DOHH2 (cell line): Measurements from ENCODE around the gene KCTD1.

ENCODE experiments used
- H3F3A ChIP-seq: fragments of 200-600 bp; sonication (generic), shearing (Covaris generic); 2 replicates; pipeline ENCODE4 v1.6.0; 2016; ENCODE audit warnings: antibody characterized with exemption, mild to moderate bottlenecking; ENCODE audit not compliant: control insufficient read depth, insufficient read depth
- H3K27ac ChIP-seq: fragments of 200-600 bp; sonication (generic); 2 replicates; pipeline ENCODE4 v1.5.1; 2014; ENCODE audit warnings: low read depth, mild to moderate bottlenecking, low read length, moderate library complexity
- H3K27me3 ChIP-seq: fragments of 200-600 bp; sonication (generic); 2 replicates; pipeline ENCODE4 v1.6.1; 2014; ENCODE audit warnings: mild to moderate bottlenecking, low read length, mixed read lengths; ENCODE audit not compliant: control insufficient read depth
- H3K36me3 ChIP-seq: fragments of 200-600 bp; sonication (generic); 2 replicates; pipeline ENCODE4 v1.6.1; 2014; ENCODE audit warnings: mild to moderate bottlenecking, low read length, moderate library complexity, mixed read lengths; ENCODE audit not compliant: control insufficient read depth
- H3K4me1 ChIP-seq: fragments of 200-600 bp; sonication (generic); 2 replicates; pipeline ENCODE4 v1.6.1; 2014; ENCODE audit warnings: mild to moderate bottlenecking, low read length, mixed read lengths; ENCODE audit not compliant: control insufficient read depth
- H3K4me2 ChIP-seq: fragments of 200-600 bp; sonication (generic); 2 replicates; pipeline ENCODE4 v1.6.0; 2014; ENCODE audit warnings: mild to moderate bottlenecking, low read length, moderate library complexity
- H3K4me3 ChIP-seq: fragments of 200-600 bp; sonication (generic); 2 replicates; pipeline ENCODE4 v1.5.1; 2014; ENCODE audit warnings: mild to moderate bottlenecking, low read length, mixed read lengths
- H3K79me2 ChIP-seq: fragments of 200-600 bp; sonication (generic); 2 replicates; pipeline ENCODE4 v1.6.1; 2014; ENCODE audit warnings: mild to moderate bottlenecking, low read length, mixed read lengths; ENCODE audit not compliant: control insufficient read depth
- H3K9me2 ChIP-seq: fragments of 200-600 bp; sonication (generic); replicated peaks from 2 replicates; pipeline ENCODE4 v1.6.1; 2014; ENCODE audit warnings: mild to moderate bottlenecking, low read length, mixed read lengths; ENCODE audit not compliant: control insufficient read depth
- H3K9me3 ChIP-seq: fragments of 200-600 bp; sonication (generic); 2 replicates; pipeline ENCODE4 v1.6.1; 2014; ENCODE audit warnings: antibody characterized with exemption, low read length, mixed read lengths; ENCODE audit not compliant: control insufficient read depth, insufficient read depth
- H4K20me1 ChIP-seq: fragments of 200-600 bp; sonication (generic); 2 replicates; pipeline ENCODE4 v1.6.0; 2014; ENCODE audit warnings: low read depth, mild to moderate bottlenecking, antibody characterized with exemption, low read length, moderate library complexity; ENCODE audit not compliant: control insufficient read depth, insufficient read depth
- CTCF ChIP-seq: fragments of 200-600 bp; sonication (generic); IDR thresholded peaks from one replicate; pipeline ENCODE4 v1.5.1; 2014; ENCODE audit warnings: antibody characterized with exemption, mild to moderate bottlenecking, low read depth, low read length; ENCODE audit not compliant: poor library complexity, severe bottlenecking
- EZH2phosphoT487 ChIP-seq: fragments of 200-600 bp; sonication (generic); IDR thresholded peaks from 2 replicates; pipeline ENCODE4 v1.6.1; 2017; ENCODE audit warnings: borderline replicate concordance, mild to moderate bottlenecking, antibody characterized with exemption, low read length, moderate library complexity, mixed read lengths

Gene KCTD1

GRCh38 chr18:26455639-26456038 is 92.7 kb downstream of the KCTD1 start:
- TF ChIP-seq EZH2phosphoT487, result no peak
- no peak for TF ChIP-seq CTCF
- no peaks in the 10 kb centered on the region for H3K36me3 ChIP-seq
- H4K20me1 ChIP-seq, result no peaks in the 10 kb centered on the region
- H3K4me2 ChIP-seq, result no peak overlapping the region
- no peaks in the 10 kb centered on the region for H3K9me3 ChIP-seq
- H3K27me3 ChIP-seq, result no peaks in the 10 kb centered on the region
- H3K27ac ChIP-seq, result no peak overlapping the region
- H3F3A ChIP-seq, result no peaks in the 10 kb centered on the region
- no peaks in the 10 kb centered on the region for H3K79me2 ChIP-seq
- no peaks in the 10 kb centered on the region for H3K9me2 ChIP-seq
- no peak overlapping the region for H3K4me3 ChIP-seq
- peaks cover 4% of the 10 kb centered on the region for H3K4me1 ChIP-seq

GRCh38 chr18:26454616-26455015 is 93.7 kb downstream of the KCTD1 start:
- Histone ChIP-seq H3K79me2 (no peaks in the 10 kb centered on the region), H3K9me3 (no peaks in the 10 kb centered on the region), H3K27ac (no peak overlapping the region), H3K4me2 (no peak overlapping the region), H4K20me1 (no peaks in the 10 kb centered on the region), H3F3A (no peaks in the 10 kb centered on the region), H3K4me3 (no peak overlapping the region), H3K9me2 (no peaks in the 10 kb centered on the region), H3K36me3 (no peaks in the 10 kb centered on the region), H3K27me3 (no peaks in the 10 kb centered on the region), H3K4me1 (no peaks in the 10 kb centered on the region)
- TF ChIP-seq EZH2phosphoT487 (no peak), CTCF (no peak)

GRCh38 chr18:26454192-26454591 is 94.2 kb downstream of the KCTD1 start:
- H3K79me2 ChIP-seq, result no peaks in the 10 kb centered on the region
- no peak overlapping the region for H3K4me3 ChIP-seq
- no peak for TF ChIP-seq EZH2phosphoT487
- H3K27ac ChIP-seq, result no peak overlapping the region
- no peaks in the 10 kb centered on the region for H3K36me3 ChIP-seq
- H3K4me1 ChIP-seq, result no peaks in the 10 kb centered on the region
- H3F3A ChIP-seq, result no peaks in the 10 kb centered on the region
- H3K27me3 ChIP-seq, result no peaks in the 10 kb centered on the region
- H3K9me3 ChIP-seq, result no peaks in the 10 kb centered on the region
- no peak overlapping the region for H3K4me2 ChIP-seq
- no peaks in the 10 kb centered on the region for H4K20me1 ChIP-seq
- H3K9me2 ChIP-seq, result no peaks in the 10 kb centered on the region

GRCh38 chr18:26453386-26453901 is 94.9 kb downstream of the KCTD1 start:
- Histone ChIP-seq H4K20me1 (no peaks in the 10 kb centered on the region), H3K4me2 (no peak overlapping the region), H3K27me3 (peaks cover 3% of the 10 kb centered on the region; the same call in 1 of the 2 replicates), H3K4me3 (no peak overlapping the region), H3K79me2 (no peaks in the 10 kb centered on the region), H3K9me3 (no peaks in the 10 kb centered on the region), H3K9me2 (no peaks in the 10 kb centered on the region), H3K27ac (no peak overlapping the region), H3K4me1 (peaks cover 6% of the 10 kb centered on the region), H3K36me3 (no peaks in the 10 kb centered on the region), H3F3A (no peaks in the 10 kb centered on the region)
- TF ChIP-seq EZH2phosphoT487 (no peak), CTCF (no peak)
